ENCODE measurements around the gene CHRM2. TPM values are rescaled to one million over a fixed set of nuclear protein-coding genes. Genes with fewer than 3 reads are reported as not detected.

CHRM2 gene
- total RNA-seq, 1 donor from 2014 or later: 1.1 TPM

DNA sequence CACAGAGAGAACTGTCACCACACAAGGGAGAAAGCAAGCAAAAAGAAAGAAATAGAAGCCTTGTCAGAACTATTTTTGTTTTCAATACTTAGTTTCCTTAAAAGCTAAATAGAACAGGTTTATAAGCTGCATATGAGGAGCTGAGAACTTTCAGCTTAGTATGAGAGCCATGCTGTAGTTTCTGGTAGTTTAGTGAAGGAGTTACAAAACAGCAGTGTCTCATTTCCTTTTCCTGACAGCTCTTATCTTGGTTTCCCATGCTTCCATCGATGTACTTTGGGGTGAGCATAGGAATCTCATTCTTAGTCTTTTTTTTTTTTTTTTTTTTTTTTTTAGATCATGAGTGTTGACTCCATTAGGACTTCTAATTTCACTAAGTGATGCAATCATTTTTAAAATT lies 8.6 kb upstream of the CHRM2 start:
- DNase-seq: no peak
- Histone ChIP-seq H3K36me3 (no peaks in the 10 kb centered on the region), H3K4me1 (no peaks in the 10 kb centered on the region), H3K27ac (no peak overlapping the region), H3K27me3 (no peaks in the 10 kb centered on the region), H3K4me3 (no peak overlapping the region), H3K9me3 (no peaks in the 10 kb centered on the region)
- ATAC-seq: no peak
- intact Hi-C loops (cut with DNase I): no loop called here
- TF ChIP-seq CTCF (IDR thresholded peaks at IDR 0.05): no peak

DNA sequence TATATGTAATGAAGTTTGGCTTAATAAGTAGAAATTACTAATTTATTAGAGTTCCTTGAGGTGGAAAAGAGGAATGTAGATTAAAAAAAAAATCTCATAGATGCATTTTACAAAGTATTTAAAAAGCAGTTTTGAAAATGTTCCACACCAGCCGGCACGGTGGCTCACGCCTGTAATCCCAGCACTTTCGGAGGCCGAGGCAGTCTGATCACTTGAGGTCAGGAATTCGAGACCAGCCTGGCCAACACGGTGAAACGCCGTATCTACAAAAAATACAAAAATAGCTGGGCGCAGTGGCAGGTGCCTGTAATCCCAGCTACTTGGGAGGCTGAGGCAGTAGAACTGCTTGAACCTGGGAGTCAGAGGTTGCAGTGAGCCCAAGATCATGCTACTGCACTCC lies 3.2 kb upstream of the CHRM2 start:
- Histone ChIP-seq H3K36me3 (no peaks in the 10 kb centered on the region), H3K4me3 (no peak overlapping the region), H3K9me3 (no peaks in the 10 kb centered on the region), H3K27me3 (peaks cover 32% of the 10 kb centered on the region), H3K27ac (no peak overlapping the region), H3K4me1 (peaks cover 7% of the 10 kb centered on the region)
- DNase-seq: no peak
- TF ChIP-seq CTCF (IDR thresholded peaks at IDR 0.05): no peak
- intact Hi-C loops (cut with DNase I): no loop called here
- ATAC-seq: no peak

GRCh38 chr7:136865777-136866176 lies 2.7 kb upstream of the CHRM2 start:
- H3K27ac ChIP-seq: no peak overlapping the region
- peaks cover 12% of the 10 kb centered on the region for H3K4me1 ChIP-seq
- intact Hi-C loops (cut with DNase I): no loop called here
- DNase-seq (no peak), ATAC-seq (no peak)
- peaks cover 37% of the 10 kb centered on the region for H3K27me3 ChIP-seq
- no peaks in the 10 kb centered on the region for H3K36me3 ChIP-seq
- H3K9me3 ChIP-seq: no peaks in the 10 kb centered on the region
- H3K4me3 ChIP-seq: no peak overlapping the region
- TF ChIP-seq CTCF (IDR thresholded peaks at IDR 0.05): no peak

DNA sequence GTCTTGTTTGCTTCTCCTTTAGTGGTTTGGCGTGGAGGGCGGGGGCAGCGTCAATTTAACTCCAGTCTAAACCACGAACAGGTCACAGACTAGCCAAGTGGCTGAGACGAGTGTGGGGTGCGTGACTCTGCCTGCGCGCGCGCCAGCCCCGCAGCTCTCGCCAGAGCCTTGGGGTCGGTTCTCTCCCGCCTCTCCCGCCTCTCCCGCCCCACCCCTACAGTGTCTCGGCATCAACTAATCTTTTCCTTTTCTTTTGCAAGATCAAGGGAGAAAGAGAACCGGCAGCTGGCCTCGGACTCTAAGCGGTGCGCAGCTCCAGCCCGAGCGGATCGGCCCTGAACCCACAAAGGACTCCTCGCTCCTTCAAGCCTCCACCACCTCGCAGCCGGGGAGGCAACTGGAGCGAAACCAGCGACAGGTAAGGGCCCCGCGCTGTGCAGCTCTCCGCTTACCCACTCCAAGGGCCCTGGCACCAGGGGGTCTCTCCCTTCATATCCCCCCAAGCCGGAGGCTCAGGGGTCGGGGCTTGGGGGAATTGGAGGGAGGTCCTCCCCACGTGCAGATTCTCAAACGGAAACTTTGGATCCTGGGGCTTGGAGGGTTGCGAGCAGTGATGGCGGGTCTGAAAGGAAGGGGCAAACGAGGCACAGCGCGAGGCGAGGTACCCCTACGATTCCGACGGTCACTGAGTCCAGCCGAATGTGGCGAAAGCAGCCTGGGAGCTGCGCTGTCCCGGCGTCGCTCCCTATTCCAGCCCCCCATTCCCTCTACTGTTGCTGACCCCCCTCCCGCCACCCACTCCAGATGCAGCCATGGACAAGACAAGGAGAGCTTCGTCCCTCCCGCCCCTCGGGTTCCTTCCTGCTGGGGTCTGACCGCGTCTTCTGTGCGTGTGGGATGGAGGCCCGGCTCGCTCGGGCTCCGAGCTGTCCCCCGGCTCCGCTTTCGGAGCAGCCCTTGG lies 829 bp downstream of the CHRM2 start:
- peak overlapping the region; percentile 39 for H3K4me3 ChIP-seq
- H3K4me1 ChIP-seq: peaks cover 14% of the 10 kb centered on the region
- no peak overlapping the region for H3K27ac ChIP-seq
- peak; percentile 53 for DNase-seq
- intact Hi-C loops (cut with DNase I): no loop called here
- no peak for TF ChIP-seq CTCF (IDR thresholded peaks at IDR 0.05)
- peaks cover 47% of the 10 kb centered on the region for H3K27me3 ChIP-seq
- peak; percentile 34 for ATAC-seq
- H3K9me3 ChIP-seq: no peaks in the 10 kb centered on the region
- no peaks in the 10 kb centered on the region for H3K36me3 ChIP-seq

- ATAC-seq: peak; percentile 29
- intact Hi-C loops (cut with DNase I): no loop called here
- H3K27me3 ChIP-seq: peaks cover 47% of the 10 kb centered on the region
These were observed 1.8 kb downstream of the CHRM2 start for GRCh38 chr7:136869991-136870865.

More at GRCh38 chr7:136869991-136870865, 1.8 kb downstream of the CHRM2 start:
- Histone ChIP-seq H3K9me3 (no peaks in the 10 kb centered on the region), H3K4me1 (peaks cover 14% of the 10 kb centered on the region), H3K36me3 (no peaks in the 10 kb centered on the region), H3K27ac (no peak overlapping the region), H3K4me3 (peak overlapping the region; percentile 39)
- DNase-seq: peak; percentile 53
- TF ChIP-seq CTCF (IDR thresholded peaks at IDR 0.05): no peak

Measured in upper lobe of right lung (tissue), 1 donor.